Mammary epithelial cell (primary cell): ENCODE measurements around the gene PLEKHA7.
"Not testable (repeated sequence)": the region's sequence is repeated elsewhere in the genome, so short reads cannot be mapped to it uniquely, and the experiment has no call there.

Source experiments
- EZH2 ChIP-seq: IDR thresholded peaks from 2 replicates; pipeline ENCODE4 v1.6.1; 2012; ENCODE audit warnings: low read length, inconsistent platforms, borderline replicate concordance
- TF ChIP-seq, protein P1 (sequence below), 2 donors: IDR thresholded peaks in 1 of 2; conservative IDR thresholded peaks in 1 of 2; 2 replicates each; pipeline ENCODE4 v1.5.1; 2011 to 2012; ENCODE audit warnings: inconsistent platforms in 2 of 2, low read length in 2 of 2, mild to moderate bottlenecking in 2 of 2, control low read depth in 1 of 2, low read depth in 1 of 2; ENCODE audit not compliant: insufficient read depth in 1 of 2; ENCODE audit errors: extremely low read depth in 1 of 2

DNA sequence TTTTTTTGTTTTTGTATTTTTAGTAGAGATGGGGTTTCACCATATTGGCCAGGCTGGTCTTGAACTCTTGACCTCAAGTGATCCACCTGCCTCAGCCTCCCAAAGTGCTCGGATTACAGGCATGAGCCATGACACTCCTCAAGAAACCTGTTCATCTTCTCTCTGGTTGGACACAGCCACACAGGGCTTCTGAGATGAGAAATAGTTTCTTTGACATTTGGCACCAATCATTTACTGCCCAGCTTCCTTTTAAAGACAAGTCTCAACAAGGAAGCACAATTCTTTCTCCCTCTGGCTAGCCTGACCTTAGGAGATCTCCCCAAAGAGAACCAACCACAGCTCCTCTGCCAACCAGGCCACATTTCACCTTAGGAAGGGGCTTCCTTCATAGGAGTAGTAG lies 14.0 kb downstream of the PLEKHA7 start:
- TF ChIP-seq, protein P1, sequence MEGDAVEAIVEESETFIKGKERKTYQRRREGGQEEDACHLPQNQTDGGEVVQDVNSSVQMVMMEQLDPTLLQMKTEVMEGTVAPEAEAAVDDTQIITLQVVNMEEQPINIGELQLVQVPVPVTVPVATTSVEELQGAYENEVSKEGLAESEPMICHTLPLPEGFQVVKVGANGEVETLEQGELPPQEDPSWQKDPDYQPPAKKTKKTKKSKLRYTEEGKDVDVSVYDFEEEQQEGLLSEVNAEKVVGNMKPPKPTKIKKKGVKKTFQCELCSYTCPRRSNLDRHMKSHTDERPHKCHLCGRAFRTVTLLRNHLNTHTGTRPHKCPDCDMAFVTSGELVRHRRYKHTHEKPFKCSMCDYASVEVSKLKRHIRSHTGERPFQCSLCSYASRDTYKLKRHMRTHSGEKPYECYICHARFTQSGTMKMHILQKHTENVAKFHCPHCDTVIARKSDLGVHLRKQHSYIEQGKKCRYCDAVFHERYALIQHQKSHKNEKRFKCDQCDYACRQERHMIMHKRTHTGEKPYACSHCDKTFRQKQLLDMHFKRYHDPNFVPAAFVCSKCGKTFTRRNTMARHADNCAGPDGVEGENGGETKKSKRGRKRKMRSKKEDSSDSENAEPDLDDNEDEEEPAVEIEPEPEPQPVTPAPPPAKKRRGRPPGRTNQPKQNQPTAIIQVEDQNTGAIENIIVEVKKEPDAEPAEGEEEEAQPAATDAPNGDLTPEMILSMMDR (conservative IDR thresholded peaks at IDR 0.05 in 1 of 2, IDR thresholded peaks at IDR 0.05 in 1 of 2; ENCODE audit: extremely low read depth in 1 of 2, insufficient read depth in 1 of 2, low read depth in 1 of 2, low read length in 2 of 2), result not testable (repeated sequence)
- not testable (repeated sequence) for TF ChIP-seq EZH2
